K562 (cell line): Measurements from ENCODE around the gene PDRG1. TPM values are rescaled to one million over a fixed set of nuclear protein-coding genes. Genes with fewer than 3 reads are reported as not detected.

Source experiments
- CHD7 ChIP-seq: fragments of 200-600 bp; sonication (generic); IDR thresholded peaks from one replicate; pipeline ENCODE4 v1.6.1; 2012; ENCODE audit warnings: mild to moderate bottlenecking, low read depth, low read length, inconsistent platforms
- PHF8 ChIP-seq: fragments of 200-600 bp; sonication (generic); IDR thresholded peaks from 2 replicates; pipeline ENCODE4 v1.6.1; 2012; ENCODE audit warnings: mixed run types, mild to moderate bottlenecking, inconsistent platforms, low read length, moderate library complexity, borderline replicate concordance
- SAFB ChIP-seq: fragments of 200-400 bp; formaldehyde crosslinking; IDR thresholded peaks from 2 replicates; pipeline ENCODE4 v1.6.1; 2017; ENCODE audit warnings: low read depth, low read length, borderline replicate concordance
- ZNF507 ChIP-seq: conservative IDR thresholded peaks from 2 replicates; pipeline ENCODE4 v1.6.1; 2017; ENCODE audit warnings: missing genetic modification characterization, missing compliant biosample characterization
- polyA plus RNA-seq, 8 experiments: library from polyadenylated mRNA; depleted of rRNA in 4 of 8; stranded (reverse) in 5 of 8; unstranded in 3 of 8; fragments of >200 nt; fragmentation: Nextera tagmentation in 2 of 8; fragmentation: Illumina TruSeq in 1 of 8; extraction: Ambion mirVana in 2 of 8; extraction: Trizol in 1 of 8; gene quantifications; 2 replicates each; pipeline versions ENCODE4 v1.2.1 to v1.2.3, GENCODE V29; 2011 to 2014; ENCODE audit warnings: inconsistent platforms in 1 of 8, missing spikeins in 1 of 8
- total RNA-seq, 7 experiments: library from RNA; depleted of rRNA in 6 of 7; stranded (reverse); fragments of >200 nt in 6 of 7; fragmentation: Illumina TruSeq in 2 of 7; extraction: Trizol in 2 of 7; gene quantifications; 2 replicates each; pipeline versions ENCODE4 v1.2.1 to v1.2.3, GENCODE V29; 2011 to 2021; ENCODE audit warnings: low replicate concordance in 1 of 7
- TF ChIP-seq, protein P1 (sequence below): fragments of 450-650 bp; IDR thresholded peaks from 2 replicates; pipeline ENCODE4 v1.6.1; 2016; ENCODE audit warnings: missing biosample characterization, missing genetic modification characterization
- TF ChIP-seq, protein P2 (sequence below): sonication (generic); formaldehyde crosslinking; IDR thresholded peaks from 2 replicates; pipeline ENCODE4 v1.8.1; 2023; ENCODE audit warnings: mild to moderate bottlenecking, missing genetic modification reagents
- TF ChIP-seq, protein P3 (sequence below): fragments of 450-650 bp; conservative IDR thresholded peaks from 2 replicates; pipeline ENCODE4 v1.6.1; 2016; ENCODE audit warnings: missing genetic modification characterization, low read depth, mild to moderate bottlenecking, missing compliant biosample characterization, moderate library complexity

Gene PDRG1
- total and polyA plus RNA-seq, 9 of the 15 experiments (the other 6 are each of a cell fraction or from before 2014, with no cell fraction given): 12.6 to 58.6 (median 26.1) TPM

DNA sequence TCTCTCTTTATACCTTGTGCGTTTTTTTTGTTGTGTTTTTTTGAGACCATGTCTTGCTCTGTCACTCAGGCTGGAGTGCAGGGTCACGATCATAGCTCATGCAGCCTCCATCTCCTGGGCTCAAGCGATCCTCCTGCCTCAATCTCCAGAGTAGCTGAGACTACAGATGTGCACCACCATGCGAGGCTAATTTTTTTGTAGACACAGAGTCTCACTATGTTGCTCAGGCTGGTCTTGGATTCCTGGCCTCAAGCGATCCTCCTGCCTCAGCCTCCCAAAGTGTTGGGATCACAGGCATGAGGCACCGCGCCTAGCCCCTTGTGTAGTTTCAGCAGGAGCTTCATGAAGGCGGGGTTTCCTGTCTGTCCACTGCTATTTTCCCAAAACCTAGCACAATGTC, 27.3 kb downstream of the PDRG1 start (continued):
- TF ChIP-seq, protein P1, sequence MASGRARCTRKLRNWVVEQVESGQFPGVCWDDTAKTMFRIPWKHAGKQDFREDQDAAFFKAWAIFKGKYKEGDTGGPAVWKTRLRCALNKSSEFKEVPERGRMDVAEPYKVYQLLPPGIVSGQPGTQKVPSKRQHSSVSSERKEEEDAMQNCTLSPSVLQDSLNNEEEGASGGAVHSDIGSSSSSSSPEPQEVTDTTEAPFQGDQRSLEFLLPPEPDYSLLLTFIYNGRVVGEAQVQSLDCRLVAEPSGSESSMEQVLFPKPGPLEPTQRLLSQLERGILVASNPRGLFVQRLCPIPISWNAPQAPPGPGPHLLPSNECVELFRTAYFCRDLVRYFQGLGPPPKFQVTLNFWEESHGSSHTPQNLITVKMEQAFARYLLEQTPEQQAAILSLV (tag): no peak
- no peak for TF ChIP-seq ZNF507 (tag)
- TF ChIP-seq, protein P2, sequence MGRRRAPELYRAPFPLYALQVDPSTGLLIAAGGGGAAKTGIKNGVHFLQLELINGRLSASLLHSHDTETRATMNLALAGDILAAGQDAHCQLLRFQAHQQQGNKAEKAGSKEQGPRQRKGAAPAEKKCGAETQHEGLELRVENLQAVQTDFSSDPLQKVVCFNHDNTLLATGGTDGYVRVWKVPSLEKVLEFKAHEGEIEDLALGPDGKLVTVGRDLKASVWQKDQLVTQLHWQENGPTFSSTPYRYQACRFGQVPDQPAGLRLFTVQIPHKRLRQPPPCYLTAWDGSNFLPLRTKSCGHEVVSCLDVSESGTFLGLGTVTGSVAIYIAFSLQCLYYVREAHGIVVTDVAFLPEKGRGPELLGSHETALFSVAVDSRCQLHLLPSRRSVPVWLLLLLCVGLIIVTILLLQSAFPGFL: no peak
- TF ChIP-seq SAFB: no peak
- no peak for TF ChIP-seq CHD7
- TF ChIP-seq, protein P3, sequence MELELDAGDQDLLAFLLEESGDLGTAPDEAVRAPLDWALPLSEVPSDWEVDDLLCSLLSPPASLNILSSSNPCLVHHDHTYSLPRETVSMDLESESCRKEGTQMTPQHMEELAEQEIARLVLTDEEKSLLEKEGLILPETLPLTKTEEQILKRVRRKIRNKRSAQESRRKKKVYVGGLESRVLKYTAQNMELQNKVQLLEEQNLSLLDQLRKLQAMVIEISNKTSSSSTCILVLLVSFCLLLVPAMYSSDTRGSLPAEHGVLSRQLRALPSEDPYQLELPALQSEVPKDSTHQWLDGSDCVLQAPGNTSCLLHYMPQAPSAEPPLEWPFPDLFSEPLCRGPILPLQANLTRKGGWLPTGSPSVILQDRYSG: no peak
- no peak for TF ChIP-seq PHF8
